Measurements from ENCODE around the gene AP1M1. TPM values are rescaled to one million over a fixed set of nuclear protein-coding genes. Genes with fewer than 3 reads are reported as not detected.

Gene AP1M1
- total and polyA plus RNA-seq, 3 experiments from 2014 or later: 113 to 145 (median 120) TPM

- Mint-ChIP-seq H3K4me1 (peaks cover 58 to 79% (median 73%) of the 10 kb centered on the region in 3 donors), H3K27ac (peak overlapping the region; percentile 39 to 93 (median 86)), H3K36me3 (no peaks in the 10 kb centered on the region), H3K4me3 (peak overlapping the region in 1 of 7 donors; percentile 49), H3K9me3 (no peaks in the 10 kb centered on the region), H3K27me3 (peaks cover 0 to 2% of the 10 kb centered on the region in 2 donors)
- H3K36me3 ChIP-seq (ENCODE audit: insufficient read depth, low read length): no peaks in the 10 kb centered on the region
- no peak for DNase-seq
- no peak overlapping the region for H3K4me3 ChIP-seq (ENCODE audit: low read length)
- POLR2A ChIA-PET: interaction anchor here (3.1 kb wide), 1 partner anchor 59 kb away, joined by 27 read pairs; the partner anchor contains the start of gene KLF2
- no peaks in the 10 kb centered on the region for H3K9me3 ChIP-seq (ENCODE audit: low read length)
- H3K4me1 ChIP-seq (ENCODE audit: insufficient read depth, low read length): peaks cover 64% of the 10 kb centered on the region
- CTCF ChIA-PET: interaction anchor here (5.2 kb wide), 1 partner anchor 18 kb away, joined by 23 read pairs; no protein-coding TSS in a partner anchor
- no peak overlapping the region for H3K27ac ChIP-seq (ENCODE audit: low read depth, low read length)
- no peaks in the 10 kb centered on the region for H3K27me3 ChIP-seq (ENCODE audit: insufficient read depth, low read length, poor library complexity, severe bottlenecking)
Observed at GRCh38 chr19:16265205-16265604, 67.5 kb downstream of the AP1M1 start.

GRCh38 chr19:16265890-16266585 lies 68.3 kb downstream of the AP1M1 start:
- DNase-seq: no peak
- no peak overlapping the region for H3K4me3 ChIP-seq (ENCODE audit: low read length)
- peak overlapping the region; percentile 51 to 97 (median 89) for H3K27ac Mint-ChIP-seq
- H3K4me1 Mint-ChIP-seq: peaks cover 52 to 70% (median 65%) of the 10 kb centered on the region in 3 donors
- ChIA-PET POLR2A (interaction anchor here (0.7 to 3.1 kb wide), 3 partner anchors 18 to 65 kb away, joined by 3 to 27 read pairs (median 4); partner anchors contain the start of gene KLF2), CTCF (interaction anchor here (1.3 to 5.2 kb wide), 3 partner anchors 19 to 116 kb away, joined by 6 to 23 read pairs (median 7); no protein-coding TSS in a partner anchor)
- H3K27ac ChIP-seq (ENCODE audit: low read depth, low read length): no peak overlapping the region
- H3K36me3 Mint-ChIP-seq: no peaks in the 10 kb centered on the region
- peak overlapping the region in 6 of 7 donors; percentile 53 to 81 (median 72) for H3K4me3 Mint-ChIP-seq
- H3K36me3 ChIP-seq (ENCODE audit: insufficient read depth, low read length): no peaks in the 10 kb centered on the region
- H3K27me3 Mint-ChIP-seq: peaks cover 0 to 2% of the 10 kb centered on the region in 2 donors
- H3K9me3 ChIP-seq (ENCODE audit: low read length): no peaks in the 10 kb centered on the region
- H3K4me1 ChIP-seq (ENCODE audit: insufficient read depth, low read length): peaks cover 58% of the 10 kb centered on the region
- H3K9me3 Mint-ChIP-seq: no peaks in the 10 kb centered on the region
- H3K27me3 ChIP-seq (ENCODE audit: insufficient read depth, low read length, poor library complexity, severe bottlenecking): no peaks in the 10 kb centered on the region

- peak overlapping the region in 6 of 7 donors; percentile 53 to 81 (median 72) for H3K4me3 Mint-ChIP-seq
- peak; percentile 52 to 74 (median 59) for DNase-seq
- Histone ChIP-seq H3K27me3 (ENCODE audit: insufficient read depth, low read length, poor library complexity, severe bottlenecking) (no peaks in the 10 kb centered on the region), H3K36me3 (ENCODE audit: insufficient read depth, low read length) (no peaks in the 10 kb centered on the region), H3K9me3 (ENCODE audit: low read length) (no peaks in the 10 kb centered on the region), H3K4me3 (ENCODE audit: low read length) (peak overlapping the region; percentile 25), H3K27ac (ENCODE audit: low read depth, low read length) (peak overlapping the region; percentile 16), H3K4me1 (ENCODE audit: insufficient read depth, low read length) (peaks cover 52% of the 10 kb centered on the region)
- H3K36me3 Mint-ChIP-seq: no peaks in the 10 kb centered on the region
- peaks cover 0 to 2% of the 10 kb centered on the region in 2 donors for H3K27me3 Mint-ChIP-seq
- H3K9me3 Mint-ChIP-seq: no peaks in the 10 kb centered on the region
- H3K27ac Mint-ChIP-seq: peak overlapping the region; percentile 51 to 97 (median 89)
- ChIA-PET POLR2A (interaction anchor here (0.6 to 3.1 kb wide), 6 partner anchors 10 to 1039 kb away, joined by 3 to 27 read pairs (median 8); partner anchors contain the start of gene KLF2), CTCF (interaction anchor here (0.8 to 1.8 kb wide), 3 partner anchors 19 to 116 kb away, joined by 3 to 7 read pairs (median 6); no protein-coding TSS in a partner anchor)
- peaks cover 47 to 65% (median 60%) of the 10 kb centered on the region in 3 donors for H3K4me1 Mint-ChIP-seq
Observed at GRCh38 chr19:16266586-16266942, 68.9 kb downstream of the AP1M1 start.

GRCh38 chr19:16268676-16269319 lies 71.1 kb downstream of the AP1M1 start:
- DNase-seq: peak in 4 of 5 donors; percentile 17 to 65 (median 44)
- Histone ChIP-seq H3K27ac (ENCODE audit: low read depth, low read length) (no peak overlapping the region), H3K4me1 (ENCODE audit: insufficient read depth, low read length) (peaks cover 31% of the 10 kb centered on the region), H3K9me3 (ENCODE audit: low read length) (no peaks in the 10 kb centered on the region), H3K4me3 (ENCODE audit: low read length) (no peak overlapping the region), H3K36me3 (ENCODE audit: insufficient read depth, low read length) (no peaks in the 10 kb centered on the region), H3K27me3 (ENCODE audit: insufficient read depth, low read length, poor library complexity, severe bottlenecking) (no peaks in the 10 kb centered on the region)
- POLR2A ChIA-PET: interaction anchor here (0.7 to 2.4 kb wide), 3 partner anchors 57 to 102 kb away, joined by 4 to 9 read pairs (median 4); no protein-coding TSS in a partner anchor
- Mint-ChIP-seq H3K36me3 (no peaks in the 10 kb centered on the region), H3K9me3 (no peaks in the 10 kb centered on the region), H3K4me3 (peak overlapping the region in 6 of 7 donors; percentile 29 to 60 (median 53)), H3K27me3 (peaks cover 0 to 2% of the 10 kb centered on the region in 2 donors), H3K27ac (peak overlapping the region in 6 of 8 donors; percentile 10 to 95 (median 40)), H3K4me1 (peaks cover 33 to 43% (median 41%) of the 10 kb centered on the region in 3 donors)
- CTCF ChIA-PET: interaction anchor here (0.6 to 1.5 kb wide), 4 partner anchors 21 to 127 kb away, joined by 3 to 5 read pairs (median 3); no protein-coding TSS in a partner anchor

- ChIA-PET CTCF (no interaction called here), POLR2A (interaction anchor here (0.6 kb wide), 1 partner anchor 51 kb away, joined by 3 read pairs; the partner anchor contains the start of gene KLF2)
- H3K36me3 Mint-ChIP-seq: no peaks in the 10 kb centered on the region
- no peak overlapping the region for H3K27ac Mint-ChIP-seq
- H3K4me3 Mint-ChIP-seq: no peak overlapping the region
- H3K4me1 ChIP-seq (ENCODE audit: insufficient read depth, low read length): peaks cover 10% of the 10 kb centered on the region
- no peaks in the 10 kb centered on the region for H3K9me3 Mint-ChIP-seq
- no peak overlapping the region for H3K4me3 ChIP-seq (ENCODE audit: low read length)
- H3K4me1 Mint-ChIP-seq: peaks cover 10 to 14% (median 11%) of the 10 kb centered on the region in 3 donors
- no peak overlapping the region for H3K27ac ChIP-seq (ENCODE audit: low read depth, low read length)
- no peak for DNase-seq
- H3K9me3 ChIP-seq (ENCODE audit: low read length): no peaks in the 10 kb centered on the region
- H3K27me3 Mint-ChIP-seq: no peaks in the 10 kb centered on the region
- H3K27me3 ChIP-seq (ENCODE audit: insufficient read depth, low read length, poor library complexity, severe bottlenecking): no peaks in the 10 kb centered on the region
- no peaks in the 10 kb centered on the region for H3K36me3 ChIP-seq (ENCODE audit: insufficient read depth, low read length)
Observed at GRCh38 chr19:16272945-16273344, 75.2 kb downstream of the AP1M1 start.

- no peaks in the 10 kb centered on the region for H3K27me3 ChIP-seq (ENCODE audit: insufficient read depth, low read length, poor library complexity, severe bottlenecking)
- no peak overlapping the region for H3K4me3 ChIP-seq (ENCODE audit: low read length)
- Mint-ChIP-seq H3K4me1 (peaks cover 0 to 3% (median 0%) of the 10 kb centered on the region in 3 donors), H3K9me3 (no peaks in the 10 kb centered on the region), H3K36me3 (no peaks in the 10 kb centered on the region), H3K27me3 (peaks cover 0 to 2% of the 10 kb centered on the region in 2 donors), H3K27ac (no peak overlapping the region), H3K4me3 (no peak overlapping the region)
- ChIA-PET POLR2A (interaction anchor here (0.5 kb wide), 1 partner anchor 13 kb away, joined by 9 read pairs; no protein-coding TSS in a partner anchor), CTCF (no interaction called here)
- no peak for DNase-seq
- no peaks in the 10 kb centered on the region for H3K4me1 ChIP-seq (ENCODE audit: insufficient read depth, low read length)
- H3K36me3 ChIP-seq (ENCODE audit: insufficient read depth, low read length): no peaks in the 10 kb centered on the region
- no peaks in the 10 kb centered on the region for H3K9me3 ChIP-seq (ENCODE audit: low read length)
- H3K27ac ChIP-seq (ENCODE audit: low read depth, low read length): no peak overlapping the region
Observed at GRCh38 chr19:16274447-16274846, 76.7 kb downstream of the AP1M1 start.

GRCh38 chr19:16280306-16280705 lies 82.6 kb downstream of the AP1M1 start:
- Mint-ChIP-seq H3K36me3 (no peaks in the 10 kb centered on the region), H3K4me3 (no peak overlapping the region), H3K27me3 (peaks cover 2 to 4% of the 10 kb centered on the region in 2 donors), H3K27ac (no peak overlapping the region), H3K4me1 (peaks cover 16 to 22% (median 17%) of the 10 kb centered on the region in 3 donors), H3K9me3 (no peaks in the 10 kb centered on the region)
- ChIA-PET CTCF (interaction anchor here (1.4 kb wide), 1 partner anchor 33 kb away, joined by 4 read pairs; no protein-coding TSS in a partner anchor), POLR2A (no interaction called here)
- H3K4me1 ChIP-seq (ENCODE audit: insufficient read depth, low read length): peaks cover 16% of the 10 kb centered on the region
- no peaks in the 10 kb centered on the region for H3K27me3 ChIP-seq (ENCODE audit: insufficient read depth, low read length, poor library complexity, severe bottlenecking)
- H3K4me3 ChIP-seq (ENCODE audit: low read length): no peak overlapping the region
- no peak overlapping the region for H3K27ac ChIP-seq (ENCODE audit: low read depth, low read length)
- H3K9me3 ChIP-seq (ENCODE audit: low read length): no peaks in the 10 kb centered on the region
- DNase-seq: no peak
- H3K36me3 ChIP-seq (ENCODE audit: insufficient read depth, low read length): no peaks in the 10 kb centered on the region
